Measurements from ENCODE around the gene TAF1C.
A peak's percentile ranks its signal among the peaks of the same experiment; 100 is the strongest.

Gene TAF1C

DNA sequence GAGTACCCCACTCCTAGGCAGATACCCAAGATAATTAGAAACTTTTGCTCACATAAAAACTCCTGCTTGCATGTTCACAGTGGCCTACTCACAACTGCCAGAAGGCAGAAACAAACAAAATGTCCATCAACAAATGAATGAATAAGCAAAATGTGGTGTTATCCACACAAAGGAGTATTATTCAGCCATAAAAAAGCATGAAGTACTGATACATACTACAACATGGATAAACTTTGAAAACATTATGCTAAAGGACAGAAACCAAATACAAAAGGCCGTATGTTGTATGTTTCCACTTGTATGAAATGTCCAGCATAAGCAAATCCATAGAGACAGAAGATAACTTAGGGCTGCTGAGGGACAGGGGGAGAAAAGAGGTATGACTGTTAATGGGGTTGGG, 43.8 kb downstream of the TAF1C start:
- Histone ChIP-seq H2AFZ (no peak overlapping the region), H3K9me3 (ENCODE audit: control insufficient read depth, low read length) (no peaks in the 10 kb centered on the region), H3K4me1 (peaks cover 10% of the 10 kb centered on the region), H3K27ac (peak overlapping the region; percentile 9), H3K79me2 (peaks cover 7% of the 10 kb centered on the region), H3K9ac (no peak overlapping the region), H3K4me3 (ENCODE audit: low read depth, low read length) (no peak overlapping the region), H3K4me2 (ENCODE audit: low read length) (no peak overlapping the region), H3K36me3 (ENCODE audit: control insufficient read depth, insufficient read depth, low read length) (no peaks in the 10 kb centered on the region), H3K27me3 (ENCODE audit: control insufficient read depth, insufficient read depth, low read length) (no peaks in the 10 kb centered on the region)
- no peak for TF ChIP-seq CTCF (IDR thresholded peaks at IDR 0.05)

- H3K36me3 ChIP-seq (ENCODE audit: control insufficient read depth, insufficient read depth, low read length), result no peaks in the 10 kb centered on the region
- peaks cover 18% of the 10 kb centered on the region for H3K4me1 ChIP-seq
- no peak for TF ChIP-seq CTCF (IDR thresholded peaks at IDR 0.05)
- no peak overlapping the region for H3K27ac ChIP-seq
- no peak overlapping the region for H3K9ac ChIP-seq
- no peaks in the 10 kb centered on the region for H3K27me3 ChIP-seq (ENCODE audit: control insufficient read depth, insufficient read depth, low read length)
- peaks cover 22% of the 10 kb centered on the region for H3K79me2 ChIP-seq
- H3K4me2 ChIP-seq (ENCODE audit: low read length), result no peak overlapping the region
- H3K9me3 ChIP-seq (ENCODE audit: control insufficient read depth, low read length), result no peaks in the 10 kb centered on the region
- no peak overlapping the region for H2AFZ ChIP-seq
- no peak overlapping the region for H3K4me3 ChIP-seq (ENCODE audit: low read depth, low read length)
These were observed 45.6 kb downstream of the TAF1C start for GRCh38 chr16:84141143-84141670.

- Histone ChIP-seq H3K27ac (peak overlapping the region; percentile 81), H3K4me3 (ENCODE audit: low read depth, low read length) (no peak overlapping the region), H3K27me3 (ENCODE audit: control insufficient read depth, insufficient read depth, low read length) (no peaks in the 10 kb centered on the region)
These were observed 47.1 kb downstream of the TAF1C start for GRCh38 chr16:84139628-84140258.

GRCh38 chr16:84138824-84139627, 47.8 kb downstream of the TAF1C start:
- no peak overlapping the region for H3K4me3 ChIP-seq (ENCODE audit: low read depth, low read length)
- H3K36me3 ChIP-seq (ENCODE audit: control insufficient read depth, insufficient read depth, low read length), result no peaks in the 10 kb centered on the region
- peak overlapping the region; percentile 60 for H3K4me2 ChIP-seq (ENCODE audit: low read length)
- no peak for TF ChIP-seq CTCF (IDR thresholded peaks at IDR 0.05)
- H2AFZ ChIP-seq, result peak overlapping the region; percentile 27
- H3K79me2 ChIP-seq, result peaks cover 30% of the 10 kb centered on the region
- H3K27me3 ChIP-seq (ENCODE audit: control insufficient read depth, insufficient read depth, low read length), result no peaks in the 10 kb centered on the region
- no peaks in the 10 kb centered on the region for H3K9me3 ChIP-seq (ENCODE audit: control insufficient read depth, low read length)
- H3K4me1 ChIP-seq, result peaks cover 18% of the 10 kb centered on the region
- no peak overlapping the region for H3K9ac ChIP-seq
- peak overlapping the region; percentile 81 for H3K27ac ChIP-seq

More at GRCh38 chr16:84139628-84140258, 47.1 kb downstream of the TAF1C start:
- H3K9ac ChIP-seq, result no peak overlapping the region
- H2AFZ ChIP-seq, result no peak overlapping the region
- no peak overlapping the region for H3K4me2 ChIP-seq (ENCODE audit: low read length)
- H3K4me1 ChIP-seq, result peaks cover 18% of the 10 kb centered on the region
- no peaks in the 10 kb centered on the region for H3K36me3 ChIP-seq (ENCODE audit: control insufficient read depth, insufficient read depth, low read length)
- H3K9me3 ChIP-seq (ENCODE audit: control insufficient read depth, low read length), result no peaks in the 10 kb centered on the region
- peaks cover 30% of the 10 kb centered on the region for H3K79me2 ChIP-seq
- no peak for TF ChIP-seq CTCF (IDR thresholded peaks at IDR 0.05)
